Measurements from ENCODE around the gene CCDC158. TPM values are rescaled to one million over a fixed set of nuclear protein-coding genes. Genes with fewer than 3 reads are reported as not detected.

The CCDC158 gene
- total and polyA plus RNA-seq, 2 of the 4 experiments (the other 2 are of a cell fraction): not detected

- Histone ChIP-seq H2BK5ac (ENCODE audit: low read depth, low read length, poor library complexity, severe bottlenecking) (no peak overlapping the region), H3K14ac (replicated peaks; ENCODE audit: low read depth, low read length) (no peak overlapping the region), H2AK5ac (ENCODE audit: low read depth, low read length) (no peak overlapping the region), H3K4me2 (ENCODE audit: low read depth, low read length) (no peak overlapping the region), H3K36me3 (ENCODE audit: control insufficient read depth, insufficient read depth, low read length) (no peaks in the 10 kb centered on the region), H2AK9ac (replicated peaks; ENCODE audit: low read depth, low read length, poor library complexity) (no peak overlapping the region), H3K27me3 (ENCODE audit: control insufficient read depth, insufficient read depth, low read length) (peaks cover 42% of the 10 kb centered on the region), H3K9me1 (ENCODE audit: insufficient read depth, low read length) (no peaks in the 10 kb centered on the region), H3K4me1 (ENCODE audit: control insufficient read depth, insufficient read depth, low read length) (no peaks in the 10 kb centered on the region), H3K4me3 (ENCODE audit: insufficient read depth, low read depth, low read length) (no peak overlapping the region), H2BK15ac (ENCODE audit: low read depth, low read length) (no peak overlapping the region), H4K20me1 (ENCODE audit: insufficient read depth, low read length) (no peaks in the 10 kb centered on the region), H3K56ac (ENCODE audit: extremely low read depth, insufficient read depth, low read length) (no peak overlapping the region), H3K4ac (ENCODE audit: low read depth, low read length) (no peak overlapping the region), H3K79me1 (ENCODE audit: low read depth in 1 of 2, low read length in 2 of 2) (no peaks in the 10 kb centered on the region), H2BK120ac (ENCODE audit: low read depth, low read length) (no peak overlapping the region), H4K5ac (ENCODE audit: low read depth, low read length) (no peak overlapping the region), H3K9me3 (ENCODE audit: control insufficient read depth, insufficient read depth, low read length) (no peaks in the 10 kb centered on the region), H4K91ac (ENCODE audit: insufficient read depth, low read depth, low read length) (no peak overlapping the region), H3K27ac (ENCODE audit: insufficient read depth, low read length) (no peak overlapping the region), H3K18ac (ENCODE audit: low read depth, low read length) (no peak overlapping the region), H4K8ac (ENCODE audit: low read depth in 2 of 2, low read length in 2 of 2) (no peak overlapping the region), H2BK20ac (ENCODE audit: low read depth, low read length) (no peak overlapping the region), H3K9ac (ENCODE audit: low read depth, low read length) (no peak overlapping the region), H3K23ac (ENCODE audit: low read depth, low read length) (no peak overlapping the region), H2AFZ (replicated peaks; ENCODE audit: low read length, poor library complexity) (no peak overlapping the region)
- ChIA-PET POLR2A (ENCODE audit: unreplicated experiment) (no interaction called here), CTCF (no interaction called here)
- ATAC-seq (ENCODE audit: low read depth): no peak
- dilution Hi-C loops (cut with HindIII; ENCODE audit: low sequenced_read_pairs, unreplicated experiment) (no loop called here), in situ Hi-C loops (cut with MboI; ENCODE audit: low sequenced_read_pairs) (no loop called here), intact Hi-C loops (cut with micrococcal nuclease) (no loop called here)
- TF ChIP-seq POLR2A (IDR thresholded peaks at IDR 0.05; ENCODE audit: low read depth, low read length): no peak
- TF ChIP-seq RCOR1 (IDR thresholded peaks at IDR 0.05; ENCODE audit: insufficient replicate concordance, low read length): no peak
- no peak for TF ChIP-seq RAD21 (IDR thresholded peaks at IDR 0.05; ENCODE audit: low read length)
- no peak for TF ChIP-seq ELK1 (IDR thresholded peaks at IDR 0.05; ENCODE audit: borderline replicate concordance, low read depth, low read length)
- TF ChIP-seq USF2 (IDR thresholded peaks at IDR 0.05; ENCODE audit: low read depth, low read length): no peak
- TF ChIP-seq CEBPB (IDR thresholded peaks at IDR 0.05; ENCODE audit: low read depth, low read length): no peak
- TF ChIP-seq CHD1 (IDR thresholded peaks at IDR 0.05; ENCODE audit: low read depth, low read length): no peak
- no peak for TF ChIP-seq SMC3 (IDR thresholded peaks at IDR 0.05; ENCODE audit: low read depth, low read length)
- no peak for TF ChIP-seq RFX5 (IDR thresholded peaks at IDR 0.05; ENCODE audit: low read depth, low read length)
- TF ChIP-seq NFE2L2 (IDR thresholded peaks at IDR 0.05; ENCODE audit: low read depth, low read length): no peak
- no peak for TF ChIP-seq FOS (IDR thresholded peaks at IDR 0.05; ENCODE audit: low read depth, low read length)
- no peak for TF ChIP-seq MAFK (IDR thresholded peaks at IDR 0.05; ENCODE audit: low read depth, low read length)
- TF ChIP-seq MAZ (IDR thresholded peaks at IDR 0.05; ENCODE audit: borderline replicate concordance, low read depth, low read length): no peak
- no peak for TF ChIP-seq CTCF (conservative IDR thresholded peaks at IDR 0.05; ENCODE audit: low read depth, low read length)
- no CpG with 5 or more reads among the region's 1 CpG for WGBS, 2 experiments (ENCODE audit: extremely low coverage in 2 of 2, insufficient read length in 1 of 2)
- DNase-seq: no peak
- BruUV-seq (replicated peaks): no TSS peak
Measured at GRCh38 chr4:76272582-76272981, 148.4 kb downstream of the CCDC158 start.
